Activated T-helper 2 cell treated with anti-CD3 and anti-CD28 coated beads, Interferon-gamma antibody, Interleukin-2, Interleukin-4, amounts not matched to agents 10 μg/mL and 5 μg/mL and 100 μg/mL, durations not matched to agents 14 hours and 24 hours and 36 hours (primary cell): Measurements from ENCODE around the gene UMODL1. TPM values are rescaled to one million over a fixed set of nuclear protein-coding genes. Genes with fewer than 3 reads are reported as not detected.

Source experiments
- DNase-seq: peaks from one replicate; pipeline ENCODE4 v3.0.0; 2021; ENCODE audit warnings: low spot score
- H3K27ac Mint-ChIP-seq: one replicate; pipeline ENCODE4 v1.8.0; 2021; ENCODE audit warnings: mixed read lengths
- H3K27me3 Mint-ChIP-seq: one replicate; pipeline ENCODE4 v1.8.0; 2021; ENCODE audit warnings: low read depth, mixed read lengths
- H3K36me3 Mint-ChIP-seq: one replicate; pipeline ENCODE4 v1.8.0; 2021; ENCODE audit warnings: low read depth, mixed read lengths
- H3K4me1 Mint-ChIP-seq: one replicate; pipeline ENCODE4 v1.8.0; 2021; ENCODE audit warnings: low read depth, mixed read lengths
- H3K4me3 Mint-ChIP-seq: one replicate; pipeline ENCODE4 v1.8.0; 2021; ENCODE audit warnings: low read depth, mild to moderate bottlenecking, moderate library complexity, mixed read lengths
- H3K9me3 Mint-ChIP-seq: one replicate; pipeline ENCODE4 v1.8.0; 2021; ENCODE audit warnings: mixed read lengths
- intact Hi-C: fragments of 100-400 bp; cut with micrococcal nuclease; formaldehyde crosslinking; loops from one replicate; pipeline ENCODE4 v1.15.1; 2023
- total RNA-seq: library from RNA; stranded (reverse); gene quantifications from 2 replicates; pipeline ENCODE4 v1.2.3, GENCODE V29; 2022

Gene UMODL1
- total RNA-seq, 1 donor from 2014 or later = not detected

GRCh38 chr21:42043201-42043895, 27.8 kb upstream of the UMODL1 start:
- no peak overlapping the region for H3K4me3 Mint-ChIP-seq
- intact Hi-C loops = no loop called here
- no peaks in the 10 kb centered on the region for H3K27me3 Mint-ChIP-seq
- DNase-seq = no peak
- no peak overlapping the region for H3K27ac Mint-ChIP-seq
- H3K4me1 Mint-ChIP-seq = no peaks in the 10 kb centered on the region
- H3K9me3 Mint-ChIP-seq = no peaks in the 10 kb centered on the region
- no peaks in the 10 kb centered on the region for H3K36me3 Mint-ChIP-seq

GRCh38 chr21:42043961-42044360, 27.2 kb upstream of the UMODL1 start:
- H3K27me3 Mint-ChIP-seq = no peaks in the 10 kb centered on the region
- DNase-seq = no peak
- intact Hi-C loops = no loop called here

GRCh38 chr21:42044871-42045495, 26.1 kb upstream of the UMODL1 start:
- H3K36me3 Mint-ChIP-seq = no peaks in the 10 kb centered on the region
- DNase-seq = no peak
- no peaks in the 10 kb centered on the region for H3K27me3 Mint-ChIP-seq
- intact Hi-C loops = no loop called here
- H3K27ac Mint-ChIP-seq = no peak overlapping the region
- no peaks in the 10 kb centered on the region for H3K9me3 Mint-ChIP-seq
- no peaks in the 10 kb centered on the region for H3K4me1 Mint-ChIP-seq
- H3K4me3 Mint-ChIP-seq = no peak overlapping the region

More at GRCh38 chr21:42043961-42044360, 27.2 kb upstream of the UMODL1 start:
- no peaks in the 10 kb centered on the region for H3K36me3 Mint-ChIP-seq
- H3K4me3 Mint-ChIP-seq = no peak overlapping the region
- no peaks in the 10 kb centered on the region for H3K4me1 Mint-ChIP-seq
- H3K9me3 Mint-ChIP-seq = no peaks in the 10 kb centered on the region
- no peak overlapping the region for H3K27ac Mint-ChIP-seq

- peaks cover 8% of the 10 kb centered on the region for H3K4me1 Mint-ChIP-seq
- DNase-seq = no peak
- H3K27me3 Mint-ChIP-seq = peaks cover 6% of the 10 kb centered on the region
- H3K4me3 Mint-ChIP-seq = no peak overlapping the region
- no peak overlapping the region for H3K27ac Mint-ChIP-seq
- no peaks in the 10 kb centered on the region for H3K9me3 Mint-ChIP-seq
- H3K36me3 Mint-ChIP-seq = no peaks in the 10 kb centered on the region
- intact Hi-C loops = no loop called here
Measured at GRCh38 chr21:42047821-42048613, 23.1 kb upstream of the UMODL1 start.

GRCh38 chr21:42048870-42049577, 22.1 kb upstream of the UMODL1 start:
- Mint-ChIP-seq H3K4me3 (no peak overlapping the region), H3K9me3 (no peaks in the 10 kb centered on the region)

GRCh38 chr21:42049578-42050430, 21.3 kb upstream of the UMODL1 start:
- Mint-ChIP-seq H3K9me3 (no peaks in the 10 kb centered on the region), H3K36me3 (no peaks in the 10 kb centered on the region), H3K4me3 (no peak overlapping the region), H3K27ac (peak overlapping the region; percentile 19), H3K27me3 (peaks cover 9% of the 10 kb centered on the region), H3K4me1 (peaks cover 8% of the 10 kb centered on the region)
- intact Hi-C loops = no loop called here
- DNase-seq = no peak

More at GRCh38 chr21:42048870-42049577, 22.1 kb upstream of the UMODL1 start:
- intact Hi-C loops = no loop called here
- Mint-ChIP-seq H3K36me3 (no peaks in the 10 kb centered on the region), H3K27ac (peak overlapping the region; percentile 19), H3K4me1 (peaks cover 8% of the 10 kb centered on the region), H3K27me3 (peaks cover 9% of the 10 kb centered on the region)
- no peak for DNase-seq

- no peaks in the 10 kb centered on the region for H3K36me3 Mint-ChIP-seq
- H3K4me1 Mint-ChIP-seq = peaks cover 11% of the 10 kb centered on the region
- H3K4me3 Mint-ChIP-seq = no peak overlapping the region
- no peak for DNase-seq
- H3K9me3 Mint-ChIP-seq = no peaks in the 10 kb centered on the region
- peaks cover 10% of the 10 kb centered on the region for H3K27me3 Mint-ChIP-seq
- intact Hi-C loops = no loop called here
- no peak overlapping the region for H3K27ac Mint-ChIP-seq
Measured at GRCh38 chr21:42051788-42052187, 19.3 kb upstream of the UMODL1 start.

GRCh38 chr21:42055425-42055824, 15.7 kb upstream of the UMODL1 start:
- Mint-ChIP-seq H3K4me1 (peaks cover 14% of the 10 kb centered on the region), H3K4me3 (no peak overlapping the region), H3K9me3 (no peaks in the 10 kb centered on the region), H3K27ac (no peak overlapping the region), H3K36me3 (no peaks in the 10 kb centered on the region), H3K27me3 (peaks cover 13% of the 10 kb centered on the region)
- intact Hi-C loops = no loop called here
- no peak for DNase-seq

- Mint-ChIP-seq H3K36me3 (no peaks in the 10 kb centered on the region), H3K27me3 (peaks cover 13% of the 10 kb centered on the region), H3K9me3 (no peaks in the 10 kb centered on the region), H3K27ac (no peak overlapping the region), H3K4me1 (peaks cover 20% of the 10 kb centered on the region), H3K4me3 (no peak overlapping the region)
- intact Hi-C loops = no loop called here
- no peak for DNase-seq
Measured at GRCh38 chr21:42056468-42056867, 14.6 kb upstream of the UMODL1 start.

GRCh38 chr21:42056996-42057689, 14.0 kb upstream of the UMODL1 start:
- H3K27me3 Mint-ChIP-seq = peaks cover 13% of the 10 kb centered on the region
- no peak overlapping the region for H3K4me3 Mint-ChIP-seq
- no peak for DNase-seq
- H3K36me3 Mint-ChIP-seq = no peaks in the 10 kb centered on the region
- no peak overlapping the region for H3K27ac Mint-ChIP-seq
- no peaks in the 10 kb centered on the region for H3K9me3 Mint-ChIP-seq
- H3K4me1 Mint-ChIP-seq = peaks cover 21% of the 10 kb centered on the region
- intact Hi-C loops = no loop called here

GRCh38 chr21:42057851-42058437, 13.2 kb upstream of the UMODL1 start:
- H3K27ac Mint-ChIP-seq = no peak overlapping the region
- no peaks in the 10 kb centered on the region for H3K36me3 Mint-ChIP-seq
- intact Hi-C loops = no loop called here
- H3K4me3 Mint-ChIP-seq = no peak overlapping the region
- H3K4me1 Mint-ChIP-seq = peaks cover 27% of the 10 kb centered on the region
- H3K27me3 Mint-ChIP-seq = peaks cover 7% of the 10 kb centered on the region
- H3K9me3 Mint-ChIP-seq = no peaks in the 10 kb centered on the region
- DNase-seq = no peak
